Measurements from ENCODE around the gene GNAL. TPM values are rescaled to one million over a fixed set of nuclear protein-coding genes. Genes with fewer than 3 reads are reported as not detected.
A peak's percentile ranks its signal among the peaks of the same experiment; 100 is the strongest.

The GNAL gene
- total RNA-seq, 4 donors from 2014 or later = 4.4 to 35.4 (median 9.1) TPM

DNA sequence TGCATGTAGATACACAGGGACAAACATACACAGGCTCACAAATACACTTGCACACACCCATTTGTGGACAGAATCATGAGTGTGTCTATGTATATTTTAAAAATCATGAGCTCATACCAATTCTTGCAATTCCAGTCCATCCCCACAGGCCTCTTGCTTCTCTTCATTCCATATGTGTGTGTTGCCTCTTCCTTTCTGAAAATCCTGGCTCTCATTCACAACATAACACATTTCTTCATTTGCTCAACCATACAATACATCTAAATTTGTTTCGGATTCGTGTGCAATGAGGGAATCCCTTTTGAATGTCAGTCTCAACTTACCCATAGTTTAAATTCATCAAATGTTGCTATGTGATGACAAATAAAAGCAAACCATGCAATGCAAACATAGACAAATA is 51.4 kb downstream of the GNAL start:
- H3K4me1 ChIP-seq = no peaks in the 10 kb centered on the region
- TF ChIP-seq, protein P1, sequence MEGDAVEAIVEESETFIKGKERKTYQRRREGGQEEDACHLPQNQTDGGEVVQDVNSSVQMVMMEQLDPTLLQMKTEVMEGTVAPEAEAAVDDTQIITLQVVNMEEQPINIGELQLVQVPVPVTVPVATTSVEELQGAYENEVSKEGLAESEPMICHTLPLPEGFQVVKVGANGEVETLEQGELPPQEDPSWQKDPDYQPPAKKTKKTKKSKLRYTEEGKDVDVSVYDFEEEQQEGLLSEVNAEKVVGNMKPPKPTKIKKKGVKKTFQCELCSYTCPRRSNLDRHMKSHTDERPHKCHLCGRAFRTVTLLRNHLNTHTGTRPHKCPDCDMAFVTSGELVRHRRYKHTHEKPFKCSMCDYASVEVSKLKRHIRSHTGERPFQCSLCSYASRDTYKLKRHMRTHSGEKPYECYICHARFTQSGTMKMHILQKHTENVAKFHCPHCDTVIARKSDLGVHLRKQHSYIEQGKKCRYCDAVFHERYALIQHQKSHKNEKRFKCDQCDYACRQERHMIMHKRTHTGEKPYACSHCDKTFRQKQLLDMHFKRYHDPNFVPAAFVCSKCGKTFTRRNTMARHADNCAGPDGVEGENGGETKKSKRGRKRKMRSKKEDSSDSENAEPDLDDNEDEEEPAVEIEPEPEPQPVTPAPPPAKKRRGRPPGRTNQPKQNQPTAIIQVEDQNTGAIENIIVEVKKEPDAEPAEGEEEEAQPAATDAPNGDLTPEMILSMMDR (IDR thresholded peaks at IDR 0.05 in 4 of 5, conservative IDR thresholded peaks at IDR 0.05 in 1 of 5) = no peak
- TF ChIP-seq POLR2A (IDR thresholded peaks at IDR 0.05) = no peak
- no peak overlapping the region for H3K27ac ChIP-seq
- intact Hi-C loops (cut with DNase I; ENCODE audit: low total_unique reads) (no loop called here), in situ Hi-C loops (cut with MboI; ENCODE audit: low sequenced_read_pairs in 4 of 4) (loop anchor here in 2 of 4 donors (25.0 kb wide), 2 partner anchors 272 to 297 kb away; no protein-coding TSS in a partner anchor)
- H3K4me3 ChIP-seq = no peak overlapping the region
- no peak for DNase-seq
- peaks cover 0 to 5% (median 0%) of the 10 kb centered on the region in 3 donors for H3K27me3 ChIP-seq
- no peaks in the 10 kb centered on the region for H3K36me3 ChIP-seq
- ATAC-seq = no peak
- no peaks in the 10 kb centered on the region for H3K9me3 ChIP-seq

GRCh38 chr18:11741505-11742145 is 52.6 kb downstream of the GNAL start:
- in situ Hi-C loops (cut with MboI; ENCODE audit: low sequenced_read_pairs in 4 of 4) (loop anchor here in 2 of 4 donors (25.0 kb wide), 2 partner anchors 271 to 296 kb away; no protein-coding TSS in a partner anchor), intact Hi-C loops (cut with DNase I; ENCODE audit: low total_unique reads) (no loop called here)
- H3K4me3 ChIP-seq = no peak overlapping the region
- DNase-seq (no peak), ATAC-seq (no peak)
- no peak overlapping the region for H3K27ac ChIP-seq
- no peaks in the 10 kb centered on the region for H3K9me3 ChIP-seq
- no peaks in the 10 kb centered on the region for H3K36me3 ChIP-seq
- TF ChIP-seq, protein P1 (IDR thresholded peaks at IDR 0.05 in 4 of 5, conservative IDR thresholded peaks at IDR 0.05 in 1 of 5) = peak in 1 of 5 experiments; percentile 23
- TF ChIP-seq POLR2A (IDR thresholded peaks at IDR 0.05) = no peak
- H3K27me3 ChIP-seq = peaks cover 0 to 5% (median 0%) of the 10 kb centered on the region in 3 donors
- no peaks in the 10 kb centered on the region for H3K4me1 ChIP-seq

DNA sequence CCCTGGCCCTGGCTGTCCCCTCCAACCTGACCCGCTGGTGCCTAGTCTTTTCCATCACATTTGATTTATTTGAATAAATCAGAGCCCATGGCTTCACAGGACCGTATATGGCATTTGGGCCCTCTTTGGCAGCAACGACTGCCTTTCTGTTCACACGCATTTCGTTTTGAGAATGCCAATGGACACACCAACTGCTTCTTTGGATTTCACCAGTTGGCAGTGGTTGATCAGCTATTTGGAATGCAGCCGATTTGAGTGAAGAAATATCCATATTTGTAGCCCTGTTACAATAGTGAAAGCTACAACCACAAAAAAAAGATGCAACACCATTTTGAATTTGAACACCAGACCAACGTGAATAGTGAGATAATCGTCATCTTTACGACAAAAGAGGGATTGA is 56.5 kb downstream of the GNAL start:
- no peak overlapping the region for H3K27ac ChIP-seq
- no peak overlapping the region for H3K4me3 ChIP-seq
- intact Hi-C loops (cut with DNase I; ENCODE audit: low total_unique reads) (no loop called here), in situ Hi-C loops (cut with MboI; ENCODE audit: low sequenced_read_pairs in 4 of 4) (loop anchor here in 2 of 4 donors (25.0 kb wide), 2 partner anchors 267 to 292 kb away; no protein-coding TSS in a partner anchor)
- no peaks in the 10 kb centered on the region for H3K9me3 ChIP-seq
- no peaks in the 10 kb centered on the region for H3K4me1 ChIP-seq
- TF ChIP-seq, protein P1 (IDR thresholded peaks at IDR 0.05 in 4 of 5, conservative IDR thresholded peaks at IDR 0.05 in 1 of 5) = no peak
- TF ChIP-seq POLR2A (IDR thresholded peaks at IDR 0.05) = no peak
- ATAC-seq = no peak
- DNase-seq = no peak
- no peaks in the 10 kb centered on the region for H3K36me3 ChIP-seq
- H3K27me3 ChIP-seq = peaks cover 4 to 8% (median 8%) of the 10 kb centered on the region in 3 donors

- Histone ChIP-seq H3K27ac (no peak overlapping the region), H3K4me3 (no peak overlapping the region), H3K4me1 (peaks cover 0 to 3% of the 10 kb centered on the region in 2 donors), H3K9me3 (no peaks in the 10 kb centered on the region), H3K27me3 (peaks cover 21 to 24% (median 21%) of the 10 kb centered on the region in 3 donors), H3K36me3 (no peaks in the 10 kb centered on the region)
- DNase-seq (no peak), ATAC-seq (no peak)
- intact Hi-C loops (cut with DNase I; ENCODE audit: low total_unique reads) (no loop called here), in situ Hi-C loops (cut with MboI; ENCODE audit: low sequenced_read_pairs in 4 of 4) (loop anchor here in 2 of 4 donors (25.0 kb wide), 2 partner anchors 265 to 290 kb away; no protein-coding TSS in a partner anchor)
- TF ChIP-seq, protein P1 (IDR thresholded peaks at IDR 0.05 in 4 of 5, conservative IDR thresholded peaks at IDR 0.05 in 1 of 5) = no peak
- no peak for TF ChIP-seq POLR2A (IDR thresholded peaks at IDR 0.05)
Measured at GRCh38 chr18:11747286-11747685, 58.2 kb downstream of the GNAL start.
